Astrocyte (in vitro differentiated cells and primary cell): ENCODE results near the gene TMOD4. TPM values are rescaled to one million over a fixed set of nuclear protein-coding genes. Genes with fewer than 3 reads are reported as not detected.
A peak's percentile ranks its signal among the peaks of the same experiment; 100 is the strongest.

Source experiments
- DNase-seq: peaks from one replicate; pipeline ENCODE4 v3.0.0-alpha.2; 2010; ENCODE audit warnings: low read depth
- FAIRE-seq: peaks from 2 replicates; lab custom pipeline; 2011; peaks lifted over from hg19 to GRCh38; lab: Jason Lieb, UNC
- H2AFZ ChIP-seq: 2 replicates; pipeline ENCODE4 v1.6.0; 2012; ENCODE audit warnings: low read depth, low read length, inconsistent platforms
- H3K27ac ChIP-seq: 2 replicates; pipeline ENCODE4 v1.5.1; 2011; ENCODE audit warnings: low read depth, low read length, inconsistent platforms
- H3K27me3 ChIP-seq: 2 replicates; pipeline ENCODE4 v1.6.0; 2011; ENCODE audit warnings: low read length, inconsistent platforms; ENCODE audit not compliant: insufficient read depth
- H3K36me3 ChIP-seq: 2 replicates; pipeline ENCODE4 v1.5.1; 2011; ENCODE audit warnings: low read length, inconsistent platforms; ENCODE audit not compliant: insufficient read depth
- H3K4me1 ChIP-seq: 2 replicates; pipeline ENCODE4 v1.5.1; 2011; ENCODE audit warnings: low read length, inconsistent platforms; ENCODE audit not compliant: insufficient read depth
- H3K4me2 ChIP-seq: 2 replicates; pipeline ENCODE4 v1.6.0; 2012; ENCODE audit warnings: low read length, inconsistent platforms
- H3K4me3 ChIP-seq: 2 replicates; pipeline ENCODE4 v1.5.1; 2011; ENCODE audit warnings: low read depth, mild to moderate bottlenecking, low read length, inconsistent platforms; ENCODE audit not compliant: insufficient read depth
- H3K79me2 ChIP-seq: 2 replicates; pipeline ENCODE4 v1.6.0; 2012; ENCODE audit warnings: mild to moderate bottlenecking, low read length, inconsistent platforms; ENCODE audit not compliant: insufficient read depth
- H3K9ac ChIP-seq: 2 replicates; pipeline ENCODE4 v1.6.0; 2012; ENCODE audit warnings: mild to moderate bottlenecking, low read length, inconsistent platforms
- H3K9me3 ChIP-seq: 2 replicates; pipeline ENCODE4 v1.5.1; 2012; ENCODE audit warnings: low read depth, mild to moderate bottlenecking, low read length, inconsistent platforms; ENCODE audit not compliant: insufficient read depth
- H4K20me1 ChIP-seq: 2 replicates; pipeline ENCODE4 v1.6.0; 2012; ENCODE audit warnings: low read length, inconsistent platforms; ENCODE audit not compliant: insufficient read depth
- H3K27ac Mint-ChIP-seq: one replicate; pipeline ENCODE4 v1.8.0; 2021; ENCODE audit warnings: mild to moderate bottlenecking, mixed read lengths; ENCODE audit not compliant: unreplicated experiment
- H3K27me3 Mint-ChIP-seq: one replicate; pipeline ENCODE4 v1.8.0; 2021; ENCODE audit warnings: low read depth, mixed read lengths; ENCODE audit not compliant: unreplicated experiment
- H3K36me3 Mint-ChIP-seq: one replicate; pipeline ENCODE4 v1.8.0; 2021; ENCODE audit warnings: low read depth, mixed read lengths; ENCODE audit not compliant: unreplicated experiment
- H3K4me1 Mint-ChIP-seq: one replicate; pipeline ENCODE4 v1.8.0; 2021; ENCODE audit warnings: low read depth, mixed read lengths; ENCODE audit not compliant: unreplicated experiment
- H3K4me3 Mint-ChIP-seq: one replicate; pipeline ENCODE4 v1.8.0; 2021; ENCODE audit warnings: mild to moderate bottlenecking, moderate library complexity, mixed read lengths; ENCODE audit not compliant: unreplicated experiment
- H3K9me3 Mint-ChIP-seq: one replicate; pipeline ENCODE4 v1.8.0; 2021; ENCODE audit warnings: mild to moderate bottlenecking, mixed read lengths; ENCODE audit not compliant: unreplicated experiment
- EZH2 ChIP-seq: IDR thresholded peaks from 2 replicates; pipeline ENCODE4 v1.6.1; 2012; ENCODE audit warnings: mild to moderate bottlenecking, low read length, inconsistent platforms; ENCODE audit not compliant: insufficient read depth
- total RNA-seq: library from RNA; stranded (reverse); gene quantifications from 2 replicates; pipeline ENCODE4 v1.2.1, GENCODE V29; 2021
- TF ChIP-seq, protein P1 (sequence below): IDR thresholded peaks from 2 replicates; pipeline ENCODE4 v1.5.1; 2011; ENCODE audit warnings: low read depth, mild to moderate bottlenecking, inconsistent platforms, low read length, moderate library complexity; ENCODE audit not compliant: insufficient read depth

Gene TMOD4
- total RNA-seq, 1 donor from 2014 or later = 1.4 TPM

DNA sequence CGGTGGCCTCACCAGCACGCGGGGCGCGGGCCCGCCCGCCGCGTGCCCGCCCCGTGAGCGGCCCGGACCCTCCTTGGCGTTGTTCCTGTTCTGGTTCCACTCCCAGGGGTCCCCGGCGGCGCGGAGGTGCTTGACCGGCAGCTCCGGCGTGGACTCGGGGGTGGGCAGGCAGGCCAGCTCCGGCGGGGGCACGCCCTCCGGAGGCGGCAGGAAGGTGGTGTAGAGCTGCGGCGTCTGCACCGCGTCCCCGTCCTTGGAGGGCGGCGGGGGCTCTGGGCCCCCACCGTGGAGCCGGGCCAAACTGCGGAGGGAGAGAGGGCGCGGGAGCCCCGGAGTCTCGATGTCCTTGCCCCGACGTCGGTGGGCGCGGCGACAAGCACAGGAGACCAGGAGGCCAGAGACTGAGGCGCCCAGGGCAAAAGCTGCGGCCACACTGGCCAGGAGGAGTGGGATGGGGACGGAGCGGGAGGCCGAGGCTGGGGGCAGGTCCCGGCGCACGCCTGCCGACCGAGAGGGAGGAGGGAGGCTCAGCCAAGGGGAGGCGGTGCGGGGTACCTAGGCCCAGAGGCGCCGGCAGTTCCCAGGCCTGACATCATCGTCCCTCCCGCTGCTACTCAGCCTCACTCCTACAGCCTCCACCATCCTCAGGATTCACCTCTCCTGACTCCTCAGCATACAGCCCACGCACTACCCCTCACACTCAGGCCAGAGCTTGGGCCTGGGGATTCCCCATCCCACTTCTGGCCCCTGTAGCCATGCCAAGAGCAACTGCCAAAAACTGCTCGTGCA lies 42.6 kb downstream of the TMOD4 start:
- FAIRE-seq = no peak
- Mint-ChIP-seq H3K27me3 (peaks cover 39% of the 10 kb centered on the region), H3K4me3 (no peak overlapping the region), H3K36me3 (peaks cover 30% of the 10 kb centered on the region), H3K9me3 (peaks cover 2% of the 10 kb centered on the region), H3K4me1 (no peaks in the 10 kb centered on the region), H3K27ac (no peak overlapping the region)
- no peak for DNase-seq
- no peak overlapping the region for H3K4me3 ChIP-seq
- no peaks in the 10 kb centered on the region for H3K79me2 ChIP-seq
- peaks cover 2% of the 10 kb centered on the region for H3K27me3 ChIP-seq
- H4K20me1 ChIP-seq = no peaks in the 10 kb centered on the region
- no peak overlapping the region for H3K4me2 ChIP-seq
- peaks cover 9% of the 10 kb centered on the region for H3K4me1 ChIP-seq
- H2AFZ ChIP-seq = no peak overlapping the region
- no peak overlapping the region for H3K27ac ChIP-seq
- H3K9ac ChIP-seq = no peak overlapping the region
- TF ChIP-seq, protein P1, sequence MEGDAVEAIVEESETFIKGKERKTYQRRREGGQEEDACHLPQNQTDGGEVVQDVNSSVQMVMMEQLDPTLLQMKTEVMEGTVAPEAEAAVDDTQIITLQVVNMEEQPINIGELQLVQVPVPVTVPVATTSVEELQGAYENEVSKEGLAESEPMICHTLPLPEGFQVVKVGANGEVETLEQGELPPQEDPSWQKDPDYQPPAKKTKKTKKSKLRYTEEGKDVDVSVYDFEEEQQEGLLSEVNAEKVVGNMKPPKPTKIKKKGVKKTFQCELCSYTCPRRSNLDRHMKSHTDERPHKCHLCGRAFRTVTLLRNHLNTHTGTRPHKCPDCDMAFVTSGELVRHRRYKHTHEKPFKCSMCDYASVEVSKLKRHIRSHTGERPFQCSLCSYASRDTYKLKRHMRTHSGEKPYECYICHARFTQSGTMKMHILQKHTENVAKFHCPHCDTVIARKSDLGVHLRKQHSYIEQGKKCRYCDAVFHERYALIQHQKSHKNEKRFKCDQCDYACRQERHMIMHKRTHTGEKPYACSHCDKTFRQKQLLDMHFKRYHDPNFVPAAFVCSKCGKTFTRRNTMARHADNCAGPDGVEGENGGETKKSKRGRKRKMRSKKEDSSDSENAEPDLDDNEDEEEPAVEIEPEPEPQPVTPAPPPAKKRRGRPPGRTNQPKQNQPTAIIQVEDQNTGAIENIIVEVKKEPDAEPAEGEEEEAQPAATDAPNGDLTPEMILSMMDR = no peak
- H3K36me3 ChIP-seq = no peaks in the 10 kb centered on the region
- H3K9me3 ChIP-seq = no peaks in the 10 kb centered on the region

DNA sequence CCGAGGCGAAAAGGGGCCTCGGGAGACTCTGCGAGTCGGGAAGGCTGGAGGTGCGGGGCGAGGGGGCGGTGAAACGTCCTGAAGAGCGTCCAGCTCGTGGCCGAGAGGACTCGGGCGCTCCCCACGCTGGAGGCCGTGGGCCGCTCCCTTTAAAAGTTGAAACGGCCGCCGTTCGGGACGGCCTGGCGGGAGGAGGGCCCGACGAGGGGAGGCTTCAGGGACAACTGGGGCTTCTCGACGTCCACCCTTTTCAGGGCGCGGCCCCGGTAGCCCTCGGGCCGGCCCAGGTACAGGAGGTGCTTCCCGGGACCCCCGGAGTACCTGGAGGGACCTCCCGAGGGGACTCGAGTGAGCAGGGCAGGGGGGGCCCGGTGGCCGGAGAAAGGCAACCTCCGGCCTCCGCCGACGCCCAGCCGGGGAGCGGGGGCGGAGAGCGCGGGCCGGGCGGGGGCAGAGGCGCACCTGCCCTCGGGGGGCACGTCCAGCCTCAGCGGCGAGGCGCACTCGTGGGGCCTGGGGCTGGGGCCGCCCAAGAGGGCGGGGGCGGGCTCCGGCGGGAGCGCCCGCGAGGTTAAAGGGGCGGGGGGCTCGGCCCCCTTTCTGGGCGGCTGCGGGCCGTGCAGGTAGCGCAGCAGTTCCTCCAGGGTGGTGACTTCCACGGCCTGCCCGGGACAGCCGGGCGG lies 43.3 kb downstream of the TMOD4 start:
- H3K4me3 Mint-ChIP-seq = no peak overlapping the region
- H3K27ac Mint-ChIP-seq = no peak overlapping the region
- Histone ChIP-seq H3K4me3 (no peak overlapping the region), H3K27ac (no peak overlapping the region), H3K27me3 (peaks cover 2% of the 10 kb centered on the region), H2AFZ (peak overlapping the region; percentile 79), H3K4me2 (peak overlapping the region; percentile 83), H3K79me2 (no peaks in the 10 kb centered on the region), H3K36me3 (no peaks in the 10 kb centered on the region), H3K9me3 (no peaks in the 10 kb centered on the region), H3K9ac (peak overlapping the region; percentile 52), H3K4me1 (peaks cover 9% of the 10 kb centered on the region), H4K20me1 (no peaks in the 10 kb centered on the region)
- peaks cover 2% of the 10 kb centered on the region for H3K9me3 Mint-ChIP-seq
- H3K36me3 Mint-ChIP-seq = peaks cover 27% of the 10 kb centered on the region
- no peaks in the 10 kb centered on the region for H3K4me1 Mint-ChIP-seq
- peaks cover 39% of the 10 kb centered on the region for H3K27me3 Mint-ChIP-seq
- DNase-seq = no peak
- no peak for TF ChIP-seq EZH2
- TF ChIP-seq, protein P1 = no peak
- no peak for FAIRE-seq
